Gastroesophageal sphincter (tissue), 3 donors: ENCODE measurements around the gene SESN2.

Experiments used
- CTCF ChIP-seq, 4 experiments: fragments of 200-600 bp in 2 of 4; fragments of 450-650 bp in 2 of 4; sonication (generic) in 1 of 4; IDR thresholded peaks; one replicate each; pipeline ENCODE4 v1.5.1; 2017 to 2019; ENCODE audit warnings: antibody characterized with exemption in 4 of 4, mild to moderate bottlenecking in 2 of 4, moderate library complexity in 2 of 4
- EP300 ChIP-seq: sonication (generic); formaldehyde crosslinking; IDR thresholded peaks from one replicate; pipeline ENCODE4 v1.6.1; 2017; ENCODE audit warnings: antibody characterized with exemption, mild to moderate bottlenecking

GRCh38 chr1:28240024-28240423, 19.3 kb upstream of the SESN2 start:
- TF ChIP-seq EP300 = no peak
- no peak for TF ChIP-seq CTCF (IDR thresholded peaks at IDR 0.05)
